Fibroblast of villous mesenchyme (primary cell): ENCODE measurements around the gene FHAD1. TPM values are rescaled to one million over a fixed set of nuclear protein-coding genes. Genes with fewer than 3 reads are reported as not detected.

Experiments
- DNase-seq: peaks from one replicate; pipeline ENCODE4 v3.0.0-alpha.2; 2010; ENCODE audit warnings: low read depth
- H3K4me3 ChIP-seq: 2 replicates; pipeline ENCODE4 v1.5.1; 2011; ENCODE audit warnings: low read depth, mild to moderate bottlenecking, low read length
- CTCF ChIP-seq: IDR thresholded peaks from 2 replicates; pipeline ENCODE4 v1.5.1; 2012; ENCODE audit warnings: low read depth, mild to moderate bottlenecking, low read length; ENCODE audit not compliant: insufficient read depth
- total RNA-seq: library from RNA; depleted of rRNA; stranded (reverse); fragments of >200 nt; gene quantifications from 2 replicates; pipeline ENCODE4 v1.2.3, GENCODE V29; 2012

FHAD1 gene
- total RNA-seq, 1 donor: under 0.01 TPM

- no peak for DNase-seq
- no peak for TF ChIP-seq CTCF
- no peak overlapping the region for H3K4me3 ChIP-seq
Observed at GRCh38 chr1:15401391-15402055, 154.5 kb downstream of the FHAD1 start.

DNA sequence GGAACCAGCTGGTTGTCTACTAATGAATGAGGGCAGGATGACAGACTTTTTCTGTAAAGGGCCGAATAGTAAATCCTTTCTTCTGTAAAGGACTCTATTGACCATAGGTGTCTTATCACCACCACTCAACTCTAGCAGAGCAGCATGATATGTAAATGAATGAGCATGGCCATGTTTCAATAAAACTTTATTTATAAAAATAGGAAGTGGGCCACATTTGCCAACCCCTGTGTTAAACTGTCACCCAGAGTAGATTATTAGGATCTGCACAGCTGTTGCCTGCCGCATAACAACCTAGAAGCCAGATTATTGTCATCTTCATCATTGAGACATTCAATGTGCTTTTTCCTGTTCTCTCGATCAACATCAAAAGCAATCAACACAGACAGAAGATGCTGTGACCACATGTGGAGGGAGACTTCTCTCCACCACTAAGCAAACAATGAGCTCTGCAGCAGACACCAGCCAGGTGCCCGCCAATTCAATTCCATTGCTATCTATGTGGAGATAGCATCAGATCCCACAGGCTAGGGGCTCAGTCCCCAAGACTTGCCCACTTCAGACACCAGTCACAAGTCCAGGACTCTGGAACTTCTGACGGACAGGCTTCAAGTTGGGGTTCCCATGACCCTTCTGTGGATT lies 155.9 kb downstream of the FHAD1 start:
- TF ChIP-seq CTCF: no peak
- DNase-seq: no peak
- no peak overlapping the region for H3K4me3 ChIP-seq

DNA sequence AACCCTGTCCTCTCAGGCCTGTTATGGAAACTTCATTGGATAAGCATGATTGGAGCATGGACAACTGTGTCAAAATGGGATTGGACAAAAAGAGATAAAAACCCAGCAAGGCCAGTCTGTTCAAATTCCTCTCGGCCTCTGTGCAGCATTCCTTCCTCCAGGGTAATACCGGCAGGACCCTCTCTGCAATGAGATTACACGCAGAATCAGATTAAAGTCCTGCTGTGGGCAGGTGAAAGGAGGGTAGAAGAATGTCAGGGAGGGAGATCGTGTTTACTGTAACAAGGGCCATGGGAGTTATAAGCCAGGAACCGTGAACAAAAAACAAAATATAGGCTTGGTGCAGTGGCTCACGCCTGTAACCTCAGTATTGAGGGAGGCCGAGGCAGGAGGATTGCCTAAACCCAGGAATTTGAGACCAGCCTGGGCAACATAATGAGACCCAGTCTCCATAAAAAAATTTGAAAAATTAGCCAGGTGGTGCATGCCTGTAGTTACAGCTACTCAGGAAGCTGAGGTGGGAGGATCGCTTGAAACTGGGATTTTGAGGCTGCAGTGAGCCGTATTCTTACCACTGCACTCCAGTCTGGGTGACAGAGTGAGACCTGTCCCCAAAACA lies 157.0 kb downstream of the FHAD1 start:
- no peak for TF ChIP-seq CTCF
- H3K4me3 ChIP-seq: no peak overlapping the region
- DNase-seq: no peak

DNA sequence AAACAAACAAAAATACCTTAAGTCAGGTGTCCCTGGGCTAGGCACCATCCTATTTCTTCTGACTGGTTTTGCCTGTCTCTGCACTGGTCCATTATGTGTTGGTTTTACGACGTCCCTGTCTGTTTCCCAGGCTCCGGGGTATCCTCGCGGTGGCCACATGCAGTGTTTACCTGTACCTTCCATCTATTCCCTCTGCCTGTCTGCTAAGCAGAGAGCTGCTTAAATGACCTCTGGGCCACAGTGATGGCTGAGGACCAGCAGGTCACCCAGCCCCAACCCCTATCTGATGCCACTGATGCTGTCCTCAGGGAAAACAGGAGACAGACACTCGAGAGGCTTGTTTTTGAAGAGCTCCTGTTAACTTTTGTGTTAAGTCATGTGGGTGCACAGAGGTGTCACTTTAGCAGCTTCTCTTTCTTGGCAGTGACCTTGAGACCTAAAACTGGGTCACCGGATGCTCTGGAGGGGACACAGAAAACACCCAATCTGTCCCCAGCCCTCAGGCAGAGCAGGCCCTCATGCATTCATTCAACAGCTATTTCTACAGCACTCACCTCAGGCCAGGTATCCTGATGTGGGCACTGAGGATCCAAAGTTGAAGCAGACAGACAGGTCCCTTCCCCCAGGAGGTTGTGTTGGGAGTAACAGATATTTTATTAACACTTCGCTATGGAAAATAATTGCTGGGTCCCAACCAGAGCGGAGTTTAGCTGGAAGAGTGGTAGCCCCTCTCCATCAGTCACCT lies 158.3 kb downstream of the FHAD1 start:
- DNase-seq: no peak
- TF ChIP-seq CTCF: no peak
- no peak overlapping the region for H3K4me3 ChIP-seq

DNA sequence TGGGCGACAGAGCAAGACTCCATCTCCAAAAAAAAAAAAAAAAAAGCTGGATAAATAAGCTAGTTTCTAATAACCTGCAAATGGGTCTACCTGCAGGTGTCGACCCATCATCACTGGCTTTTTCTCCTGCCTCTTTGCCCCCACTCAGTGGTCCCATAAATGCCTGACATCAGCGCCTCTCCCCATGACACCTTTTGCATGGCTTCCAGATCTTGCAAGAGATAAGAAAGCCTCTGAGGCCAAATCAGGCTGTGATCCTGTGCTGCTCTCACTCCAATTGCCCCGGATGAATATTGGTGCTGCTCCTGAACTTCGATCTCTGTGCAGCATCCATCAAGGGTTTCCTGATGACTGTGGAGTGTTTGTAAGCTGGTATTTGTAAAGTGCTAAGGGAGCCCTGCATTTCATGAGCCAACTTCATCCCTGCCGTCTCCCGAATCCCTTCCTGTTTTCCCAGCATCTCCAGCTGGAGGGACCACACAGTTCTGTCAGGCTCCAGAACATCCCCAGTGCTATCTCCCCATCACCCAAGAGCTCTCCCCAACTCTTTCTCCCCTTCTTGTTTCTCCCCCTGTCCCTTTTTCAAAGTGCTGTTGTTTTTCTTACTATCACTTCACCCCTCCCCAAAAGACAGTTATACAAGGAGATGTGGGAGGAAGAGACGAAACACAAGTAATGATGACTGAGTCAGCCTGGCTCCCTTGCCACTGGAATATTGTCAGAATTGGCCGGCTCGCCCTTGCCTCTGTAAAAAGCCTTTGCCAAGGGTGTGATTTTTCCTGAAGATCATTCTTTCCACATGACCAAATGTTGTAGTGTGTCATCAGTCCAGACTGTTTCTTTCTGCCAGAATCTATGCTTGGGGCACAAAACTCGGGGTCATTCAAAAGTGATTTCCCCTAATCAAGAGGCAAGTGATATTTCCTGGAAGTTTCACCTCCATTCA lies 159.9 kb downstream of the FHAD1 start:
- DNase-seq: peak; percentile 32
- no peak overlapping the region for H3K4me3 ChIP-seq
- TF ChIP-seq CTCF: no peak

DNA sequence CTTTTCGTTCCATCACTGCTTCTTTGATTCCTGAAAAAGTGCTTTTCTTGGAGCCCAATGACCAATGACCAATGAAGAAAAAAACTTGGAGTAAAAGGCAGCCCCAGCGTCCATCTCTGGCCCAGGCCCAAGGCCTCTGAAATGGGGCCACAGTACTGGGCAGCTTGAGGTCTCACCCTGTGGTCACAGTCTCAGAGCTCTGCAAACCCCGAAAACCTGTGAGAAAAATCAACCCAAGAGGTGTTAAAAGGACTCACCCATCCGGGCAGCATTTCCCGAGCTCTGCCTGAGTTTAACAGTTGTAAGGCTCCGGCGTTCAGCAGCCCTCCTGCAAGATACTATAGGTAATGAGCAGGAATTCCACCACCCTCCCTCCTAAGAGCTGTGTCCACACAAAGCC lies 160.6 kb downstream of the FHAD1 start:
- DNase-seq: no peak
- H3K4me3 ChIP-seq: no peak overlapping the region
- TF ChIP-seq CTCF: no peak
